ENCODE results near the gene HOXD8. TPM values are rescaled to one million over a fixed set of nuclear protein-coding genes. Genes with fewer than 3 reads are reported as not detected.

The HOXD8 gene
- total and polyA plus RNA-seq, 8 donors, result 0.32 to 2.9 (median 1.8) TPM

DNA sequence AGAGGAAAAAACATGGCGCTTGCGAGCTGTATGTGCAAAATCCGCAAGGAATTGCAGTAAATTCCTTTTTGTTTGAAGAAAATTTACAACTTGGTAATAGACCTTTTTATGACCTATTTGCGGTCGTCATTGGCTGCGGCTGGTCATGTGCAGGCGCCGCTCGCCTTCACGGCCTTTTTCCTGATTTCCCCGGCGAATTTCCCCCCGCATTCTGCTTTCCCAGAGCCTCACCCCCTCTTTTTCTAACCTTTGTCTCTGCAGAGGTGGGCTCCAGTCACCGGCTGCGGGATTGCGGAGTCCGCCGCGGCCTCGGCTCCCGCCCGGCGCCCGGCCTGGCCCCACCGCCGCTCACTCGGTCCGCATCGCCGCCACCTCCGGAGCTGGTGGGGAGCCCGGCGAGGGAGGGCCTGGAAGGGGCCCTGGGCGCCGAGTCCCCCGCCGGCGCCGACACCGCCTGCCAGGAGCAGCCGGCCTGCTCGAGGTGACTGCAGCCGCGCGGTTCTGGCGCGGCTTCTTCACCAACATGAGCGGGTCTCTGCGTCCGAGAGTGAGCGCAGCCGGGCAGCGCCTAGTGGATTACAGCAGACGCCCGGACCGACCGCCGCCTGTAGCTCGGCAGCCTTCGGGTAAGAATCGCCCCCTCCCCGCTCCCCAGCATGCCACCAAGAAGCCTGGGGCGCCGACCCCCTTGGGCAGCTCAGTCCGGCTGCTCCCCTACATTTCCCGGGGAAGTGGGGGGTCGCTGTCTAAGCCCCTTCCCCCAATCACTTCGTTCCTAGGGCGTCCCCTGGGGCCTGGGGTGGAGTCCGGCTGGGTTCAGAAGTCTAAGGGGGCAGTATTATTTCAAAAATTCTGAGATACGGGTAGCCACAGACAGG lies 7.1 kb downstream of the HOXD8 start:
- intact Hi-C loops (cut with DNase I), result loop anchor here in 1 of 2 donors (5.0 to 10.0 kb wide), 2 partner anchors 421 to 678 kb away; no protein-coding TSS in a partner anchor
- peaks cover 12 to 28% of the 10 kb centered on the region in 2 donors for H3K4me1 ChIP-seq

DNA sequence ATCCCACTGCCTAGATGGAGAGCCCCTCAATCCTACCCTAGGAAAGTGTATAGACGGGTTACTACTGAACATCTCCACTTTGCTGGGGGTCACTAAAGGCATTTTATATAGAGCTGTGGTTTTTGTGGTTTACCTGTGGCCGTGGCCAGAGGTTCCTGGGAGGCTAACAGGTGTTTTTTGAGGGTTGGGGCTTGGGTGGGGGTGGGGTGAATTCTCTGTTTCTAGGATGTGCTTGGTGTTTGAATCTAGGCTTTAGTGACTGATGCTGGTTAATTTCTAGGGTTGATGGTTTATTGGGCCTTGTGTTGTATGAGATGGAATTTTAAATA lies 7.7 kb downstream of the HOXD8 start:
- intact Hi-C loops (cut with DNase I), result loop anchor here in 1 of 2 donors (5.0 to 10.0 kb wide), 2 partner anchors 420 to 678 kb away; no protein-coding TSS in a partner anchor
- ATAC-seq (no peak), DNase-seq (no peak)
- TF ChIP-seq, protein P1, sequence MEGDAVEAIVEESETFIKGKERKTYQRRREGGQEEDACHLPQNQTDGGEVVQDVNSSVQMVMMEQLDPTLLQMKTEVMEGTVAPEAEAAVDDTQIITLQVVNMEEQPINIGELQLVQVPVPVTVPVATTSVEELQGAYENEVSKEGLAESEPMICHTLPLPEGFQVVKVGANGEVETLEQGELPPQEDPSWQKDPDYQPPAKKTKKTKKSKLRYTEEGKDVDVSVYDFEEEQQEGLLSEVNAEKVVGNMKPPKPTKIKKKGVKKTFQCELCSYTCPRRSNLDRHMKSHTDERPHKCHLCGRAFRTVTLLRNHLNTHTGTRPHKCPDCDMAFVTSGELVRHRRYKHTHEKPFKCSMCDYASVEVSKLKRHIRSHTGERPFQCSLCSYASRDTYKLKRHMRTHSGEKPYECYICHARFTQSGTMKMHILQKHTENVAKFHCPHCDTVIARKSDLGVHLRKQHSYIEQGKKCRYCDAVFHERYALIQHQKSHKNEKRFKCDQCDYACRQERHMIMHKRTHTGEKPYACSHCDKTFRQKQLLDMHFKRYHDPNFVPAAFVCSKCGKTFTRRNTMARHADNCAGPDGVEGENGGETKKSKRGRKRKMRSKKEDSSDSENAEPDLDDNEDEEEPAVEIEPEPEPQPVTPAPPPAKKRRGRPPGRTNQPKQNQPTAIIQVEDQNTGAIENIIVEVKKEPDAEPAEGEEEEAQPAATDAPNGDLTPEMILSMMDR (IDR thresholded peaks at IDR 0.05), result no peak
- H3K27me3 ChIP-seq, result peaks cover 93 to 100% of the 10 kb centered on the region in 2 donors
- no peak overlapping the region for H3K27ac ChIP-seq
- no peaks in the 10 kb centered on the region for H3K36me3 ChIP-seq
- no peak overlapping the region for H3K4me3 ChIP-seq
- H3K4me1 ChIP-seq, result peaks cover 12 to 26% of the 10 kb centered on the region in 2 donors
- H3K9me3 ChIP-seq, result no peaks in the 10 kb centered on the region

More for the DNA sequence above, 7.1 kb downstream of the HOXD8 start:
- peak overlapping the region; percentile 13 to 21 for H3K4me3 ChIP-seq
- ATAC-seq (no peak), DNase-seq (peak in 2 of 4 donors; percentile 42 to 68)
- no peak overlapping the region for H3K27ac ChIP-seq
- TF ChIP-seq, protein P1 (IDR thresholded peaks at IDR 0.05), result no peak
- H3K36me3 ChIP-seq, result no peaks in the 10 kb centered on the region
- peaks cover 99 to 100% of the 10 kb centered on the region in 2 donors for H3K27me3 ChIP-seq
- no peaks in the 10 kb centered on the region for H3K9me3 ChIP-seq

DNA sequence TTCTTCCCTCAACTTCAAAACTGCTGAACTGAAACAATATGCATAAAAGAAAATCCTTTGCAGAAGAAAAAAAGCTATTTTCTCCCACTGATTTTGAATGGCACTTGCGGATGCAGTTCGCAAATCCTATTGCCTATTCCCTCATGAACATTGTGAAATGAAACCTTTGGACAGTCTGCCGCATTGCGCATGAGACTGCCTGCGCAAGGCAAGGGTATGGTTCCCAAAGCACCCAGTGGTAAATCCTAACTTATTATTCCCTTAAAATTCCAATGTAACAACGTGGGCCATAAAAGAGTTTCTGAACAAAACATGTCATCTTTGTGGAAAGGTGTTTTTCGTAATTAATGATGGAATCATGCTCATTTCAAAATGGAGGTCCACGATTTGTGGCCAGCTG lies 8.4 kb downstream of the HOXD8 start:
- DNase-seq (no peak), ATAC-seq (no peak)
- Histone ChIP-seq H3K4me1 (peaks cover 12 to 20% of the 10 kb centered on the region in 2 donors), H3K9me3 (no peaks in the 10 kb centered on the region), H3K27me3 (peaks cover 86 to 100% of the 10 kb centered on the region in 2 donors), H3K36me3 (no peaks in the 10 kb centered on the region), H3K4me3 (no peak overlapping the region), H3K27ac (no peak overlapping the region)
- intact Hi-C loops (cut with DNase I), result loop anchor here in 1 of 2 donors (5.0 to 10.0 kb wide), 2 partner anchors 419 to 677 kb away; no protein-coding TSS in a partner anchor
- TF ChIP-seq, protein P1 (IDR thresholded peaks at IDR 0.05), result no peak

DNA sequence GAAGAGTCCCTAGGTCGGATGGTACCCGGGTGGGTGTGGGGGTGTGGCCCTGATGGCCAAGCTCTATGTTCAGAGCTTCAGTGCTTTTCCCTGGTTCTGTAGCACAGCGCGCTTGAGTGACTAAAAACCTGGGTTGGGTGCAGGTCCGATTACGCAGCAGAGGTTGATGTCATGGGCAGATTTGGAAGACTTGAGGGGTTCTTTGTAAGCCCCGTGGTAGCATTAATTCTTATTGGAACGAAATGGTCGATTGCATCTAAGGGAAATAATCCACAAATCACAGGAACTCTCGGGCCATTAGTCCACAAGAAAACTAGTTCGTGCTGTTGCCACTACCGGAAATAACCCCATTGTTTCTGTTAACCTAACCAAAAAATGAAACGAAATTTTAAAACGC lies 9.0 kb downstream of the HOXD8 start:
- Histone ChIP-seq H3K9me3 (no peaks in the 10 kb centered on the region), H3K27ac (no peak overlapping the region), H3K27me3 (peaks cover 80 to 100% of the 10 kb centered on the region in 2 donors), H3K36me3 (no peaks in the 10 kb centered on the region), H3K4me1 (peaks cover 12 to 20% of the 10 kb centered on the region in 2 donors), H3K4me3 (no peak overlapping the region)
- TF ChIP-seq, protein P1 (IDR thresholded peaks at IDR 0.05), result no peak
- DNase-seq (no peak), ATAC-seq (no peak)
- intact Hi-C loops (cut with DNase I), result loop anchor here in 1 of 2 donors (5.0 to 10.0 kb wide), 2 partner anchors 419 to 676 kb away; no protein-coding TSS in a partner anchor

Measured in left lung (tissue), 10 donors.